ENCODE measurements around the gene TIMM17B.
A peak's percentile ranks its signal among the peaks of the same experiment; 100 is the strongest.

The TIMM17B gene

DNA sequence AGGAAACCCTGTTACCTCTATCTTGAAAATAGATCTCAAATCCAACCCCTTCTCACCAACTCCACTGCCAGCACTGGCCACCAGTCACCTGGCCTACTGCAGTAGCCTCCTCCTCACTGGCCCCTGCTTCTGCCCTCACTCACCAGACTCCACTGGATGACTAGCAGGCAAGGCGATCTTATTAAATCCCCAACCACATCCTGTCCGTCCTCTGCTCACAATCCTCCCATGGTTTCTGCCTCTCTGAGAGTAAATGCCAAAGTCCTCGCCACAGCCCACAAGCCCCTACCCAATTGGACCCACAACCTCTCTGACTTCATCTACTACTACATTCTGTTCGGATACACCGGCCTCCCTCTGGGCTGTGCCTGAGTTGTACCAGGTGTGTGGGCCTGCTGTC is 26.7 kb upstream of the TIMM17B start:
- H3K27ac ChIP-seq, result no peak overlapping the region
- no peak for TF ChIP-seq ZFX (IDR thresholded peaks at IDR 0.05)
- no peak for TF ChIP-seq CTCF (conservative IDR thresholded peaks at IDR 0.05)

GRCh38 chrX:48923771-48924170 is 26.2 kb upstream of the TIMM17B start:
- TF ChIP-seq ZFX (IDR thresholded peaks at IDR 0.05), result no peak
- no peak overlapping the region for H3K27ac ChIP-seq

DNA sequence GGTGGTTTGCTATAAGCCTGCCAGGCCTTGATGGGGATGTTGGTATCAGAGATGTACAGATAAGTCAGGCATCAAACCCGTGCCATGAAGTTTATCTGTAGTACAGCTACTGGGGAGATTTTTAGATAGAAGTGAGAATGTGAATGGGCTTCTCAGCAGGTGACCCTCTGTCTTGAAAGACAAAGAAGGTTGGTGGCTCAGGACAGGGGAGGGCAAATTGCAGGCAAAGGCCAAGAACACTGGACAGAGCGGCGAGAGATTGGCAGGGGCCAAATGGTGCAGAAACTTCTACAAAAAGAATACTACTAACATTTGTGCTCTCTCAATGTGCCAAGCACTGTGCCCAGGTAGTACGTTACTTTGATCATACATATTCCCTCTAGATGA is 23.1 kb upstream of the TIMM17B start:
- TF ChIP-seq ZFX (IDR thresholded peaks at IDR 0.05) (no peak), CTCF (conservative IDR thresholded peaks at IDR 0.05) (no peak)
- no peak overlapping the region for H3K27ac ChIP-seq

- TF ChIP-seq CTCF (conservative IDR thresholded peaks at IDR 0.05), result no peak
- no peak for TF ChIP-seq ZFX (IDR thresholded peaks at IDR 0.05)
- H3K27ac ChIP-seq, result peak overlapping the region; percentile 96
Observed at GRCh38 chrX:48919947-48920717, 22.6 kb upstream of the TIMM17B start.

- H3K27ac ChIP-seq, result peak overlapping the region; percentile 96
- TF ChIP-seq CTCF (conservative IDR thresholded peaks at IDR 0.05) (no peak), ZFX (IDR thresholded peaks at IDR 0.05) (no peak)
Observed at GRCh38 chrX:48919360-48919841, 21.8 kb upstream of the TIMM17B start.

DNA sequence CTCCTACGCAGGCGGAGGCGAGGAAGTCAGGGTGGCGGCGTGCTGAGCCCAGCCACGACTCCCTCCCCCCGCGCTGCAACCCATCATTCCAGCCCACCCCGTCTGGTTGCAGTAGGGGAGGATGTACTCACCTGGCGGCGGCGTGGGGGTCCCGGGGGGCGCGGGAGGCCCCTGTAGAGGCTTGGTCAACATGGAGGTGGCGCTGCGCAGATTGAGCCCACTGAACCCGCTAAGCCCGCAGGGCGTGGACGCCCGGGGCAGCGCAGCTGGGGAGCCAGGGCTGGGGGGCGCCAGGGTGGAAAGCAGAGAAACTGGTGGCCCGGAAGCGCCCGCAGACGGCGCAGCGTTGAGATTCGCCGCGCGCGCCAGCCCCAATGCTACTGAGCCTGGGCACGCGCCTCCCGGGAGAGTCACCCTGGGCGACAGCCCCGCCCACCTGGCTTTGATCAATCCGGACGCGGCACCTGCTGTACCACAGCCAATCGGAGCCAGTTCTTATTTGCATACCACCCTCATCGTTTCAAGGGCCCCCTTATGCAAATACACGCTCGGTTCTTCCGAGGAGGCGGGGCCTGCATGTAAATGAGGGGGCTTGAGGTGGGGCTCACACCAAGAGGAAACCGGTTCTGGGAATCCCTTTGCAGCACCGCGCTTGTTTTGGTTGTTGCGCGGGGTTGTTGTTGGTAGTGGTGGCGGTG is 21.2 kb upstream of the TIMM17B start, which contains the start of gene PIM2:
TSS of gene PIM2 (minus strand) at position 382 of the 698 bp plus-strand sequence. CDS start at position 192, 190 bp downstream.
- H3K27ac ChIP-seq, result peak within 1 kb of the TSS; percentile 96

GRCh38 chrX:48918301-48918642 is 20.7 kb upstream of the TIMM17B start:
- peak overlapping the region; percentile 96 for H3K27ac ChIP-seq
- TF ChIP-seq ZFX (IDR thresholded peaks at IDR 0.05) (no peak), CTCF (conservative IDR thresholded peaks at IDR 0.05) (no peak)

More for the DNA sequence above, 21.2 kb upstream of the TIMM17B start, which contains the start of gene PIM2:
- TF ChIP-seq CTCF (conservative IDR thresholded peaks at IDR 0.05) (no peak), ZFX (IDR thresholded peaks at IDR 0.05) (no peak)

Data from C4-2B (cell line).